ENCODE measurements around the gene C12orf50.

DNA sequence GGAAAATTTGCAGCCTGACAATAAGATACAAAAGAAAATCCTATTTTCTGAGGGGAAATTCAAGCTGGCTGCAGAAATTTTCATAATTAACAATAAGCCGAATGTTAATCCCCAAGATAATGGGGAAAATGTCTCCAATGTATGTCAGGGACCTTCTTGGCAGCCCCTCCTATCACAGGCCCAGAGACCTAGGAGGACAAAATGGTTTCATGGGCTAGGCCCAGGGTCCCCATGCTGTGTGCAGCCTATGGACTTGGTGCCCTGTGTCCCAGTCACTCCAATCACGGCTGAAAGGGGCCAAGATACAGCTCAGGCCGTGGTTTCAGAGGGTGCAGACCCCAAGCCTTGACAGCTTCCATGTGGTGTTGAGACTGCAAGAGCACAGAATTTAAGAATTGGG lies 11.2 kb downstream of the C12orf50 start:
- TF ChIP-seq, protein P1, sequence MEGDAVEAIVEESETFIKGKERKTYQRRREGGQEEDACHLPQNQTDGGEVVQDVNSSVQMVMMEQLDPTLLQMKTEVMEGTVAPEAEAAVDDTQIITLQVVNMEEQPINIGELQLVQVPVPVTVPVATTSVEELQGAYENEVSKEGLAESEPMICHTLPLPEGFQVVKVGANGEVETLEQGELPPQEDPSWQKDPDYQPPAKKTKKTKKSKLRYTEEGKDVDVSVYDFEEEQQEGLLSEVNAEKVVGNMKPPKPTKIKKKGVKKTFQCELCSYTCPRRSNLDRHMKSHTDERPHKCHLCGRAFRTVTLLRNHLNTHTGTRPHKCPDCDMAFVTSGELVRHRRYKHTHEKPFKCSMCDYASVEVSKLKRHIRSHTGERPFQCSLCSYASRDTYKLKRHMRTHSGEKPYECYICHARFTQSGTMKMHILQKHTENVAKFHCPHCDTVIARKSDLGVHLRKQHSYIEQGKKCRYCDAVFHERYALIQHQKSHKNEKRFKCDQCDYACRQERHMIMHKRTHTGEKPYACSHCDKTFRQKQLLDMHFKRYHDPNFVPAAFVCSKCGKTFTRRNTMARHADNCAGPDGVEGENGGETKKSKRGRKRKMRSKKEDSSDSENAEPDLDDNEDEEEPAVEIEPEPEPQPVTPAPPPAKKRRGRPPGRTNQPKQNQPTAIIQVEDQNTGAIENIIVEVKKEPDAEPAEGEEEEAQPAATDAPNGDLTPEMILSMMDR (IDR thresholded peaks at IDR 0.05) = no peak
- TF ChIP-seq POLR2A (IDR thresholded peaks at IDR 0.05; ENCODE audit: low read depth) = no peak
- no peak for TF ChIP-seq EP300 (IDR thresholded peaks at IDR 0.05)

Data from esophagus muscularis mucosa (tissue), 4 donors.